DND-41 (cell line): ENCODE measurements around the gene AHRR.

Experiments
- ATAC-seq: fragments of 200-7000 bp; cut with Tn5 transposase; 3 replicates; pipeline ENCODE4 v1.9.1; 2021; ENCODE audit warnings: low read depth; ENCODE audit not compliant: insufficient read depth
- DNase-seq: peaks from one replicate; pipeline ENCODE4 v3.0.0-alpha.2; 2020
- H2AFZ ChIP-seq: 2 replicates; pipeline ENCODE4 v1.6.0; 2012; ENCODE audit warnings: low read depth, low read length
- H3K27ac ChIP-seq: 2 replicates; pipeline ENCODE4 v1.5.1; 2012; ENCODE audit warnings: low read length, inconsistent platforms
- H3K27me3 ChIP-seq: fragments of 200-600 bp; sonication (generic); 2 replicates; pipeline ENCODE4 v1.6.0; 2012; ENCODE audit warnings: low read length, mild to moderate bottlenecking, inconsistent platforms; ENCODE audit not compliant: insufficient read depth, poor library complexity
- H3K36me3 ChIP-seq: 2 replicates; pipeline ENCODE4 v1.5.1; 2012; ENCODE audit warnings: low read length, inconsistent platforms; ENCODE audit not compliant: insufficient read depth
- H3K4me1 ChIP-seq: 2 replicates; pipeline ENCODE4 v1.5.1; 2012; ENCODE audit warnings: mild to moderate bottlenecking, low read length; ENCODE audit not compliant: insufficient read depth
- H3K4me2 ChIP-seq: 2 replicates; pipeline ENCODE4 v1.6.0; 2012; ENCODE audit warnings: mild to moderate bottlenecking, moderate library complexity, low read length, inconsistent platforms; ENCODE audit not compliant: insufficient read depth
- H3K4me3 ChIP-seq, 2 experiments: fragments of 200-600 bp in 1 of 2; shearing (Covaris generic) in 1 of 2; 2 replicates each; pipeline ENCODE4 v1.5.1; 2012 to 2016; ENCODE audit warnings: inconsistent platforms in 2 of 2, low read length in 2 of 2, mild to moderate bottlenecking in 2 of 2, low read depth in 1 of 2, moderate library complexity in 1 of 2
- H3K79me2 ChIP-seq: 2 replicates; pipeline ENCODE4 v1.6.0; 2012; ENCODE audit warnings: low read length, inconsistent platforms; ENCODE audit not compliant: insufficient read depth
- H3K9ac ChIP-seq: 2 replicates; pipeline ENCODE4 v1.6.0; 2012; ENCODE audit warnings: low read depth, mild to moderate bottlenecking, inconsistent platforms, low read length, moderate library complexity
- H3K9me3 ChIP-seq: 2 replicates; pipeline ENCODE4 v1.5.1; 2012; ENCODE audit warnings: low read length, moderate library complexity, mild to moderate bottlenecking, inconsistent platforms; ENCODE audit not compliant: insufficient read depth, severe bottlenecking
- H4K20me1 ChIP-seq: 2 replicates; pipeline ENCODE4 v1.6.0; 2012; ENCODE audit warnings: low read length; ENCODE audit not compliant: insufficient read depth
- EZH2 ChIP-seq: IDR thresholded peaks from 3 replicates; pipeline ENCODE4 v1.6.1; 2012; ENCODE audit warnings: borderline replicate concordance, low read depth, mild to moderate bottlenecking, moderate library complexity, low read length, inconsistent platforms; ENCODE audit not compliant: severe bottlenecking
- TF ChIP-seq, protein P1 (sequence below): IDR thresholded peaks from 2 replicates; pipeline ENCODE4 v1.5.1; 2012; ENCODE audit warnings: borderline replicate concordance, low read length, moderate library complexity, mild to moderate bottlenecking; ENCODE audit not compliant: poor library complexity, severe bottlenecking; ENCODE audit errors: extremely low read depth

Gene AHRR

DNA sequence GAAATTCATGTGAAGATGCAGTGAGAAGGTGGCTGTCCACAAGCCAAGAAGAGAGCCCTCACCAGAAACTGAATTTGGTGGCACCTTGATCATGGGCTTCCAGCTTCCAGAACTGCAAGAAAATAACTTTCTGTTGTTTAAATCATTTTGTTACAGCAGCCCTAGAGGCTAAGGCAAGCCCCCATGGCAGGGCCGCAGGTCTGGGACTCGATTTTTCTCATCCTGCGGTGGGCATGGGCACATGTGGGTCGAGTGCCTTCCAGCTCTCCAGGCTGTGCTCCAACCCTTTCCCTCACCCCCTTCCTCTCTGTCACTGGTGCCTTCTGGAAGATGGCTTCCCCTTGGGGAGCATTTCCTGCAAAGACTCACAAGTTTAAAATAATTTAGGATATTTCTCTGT lies 40.7 kb downstream of the AHRR start:
- Histone ChIP-seq H2AFZ (no peak overlapping the region), H3K9ac (no peak overlapping the region), H3K27ac (no peak overlapping the region), H3K4me1 (no peaks in the 10 kb centered on the region), H3K9me3 (peaks cover 3% of the 10 kb centered on the region), H3K27me3 (no peaks in the 10 kb centered on the region), H4K20me1 (no peaks in the 10 kb centered on the region), H3K79me2 (no peaks in the 10 kb centered on the region), H3K36me3 (no peaks in the 10 kb centered on the region), H3K4me3 (no peak overlapping the region), H3K4me2 (no peak overlapping the region)
- TF ChIP-seq, protein P1, sequence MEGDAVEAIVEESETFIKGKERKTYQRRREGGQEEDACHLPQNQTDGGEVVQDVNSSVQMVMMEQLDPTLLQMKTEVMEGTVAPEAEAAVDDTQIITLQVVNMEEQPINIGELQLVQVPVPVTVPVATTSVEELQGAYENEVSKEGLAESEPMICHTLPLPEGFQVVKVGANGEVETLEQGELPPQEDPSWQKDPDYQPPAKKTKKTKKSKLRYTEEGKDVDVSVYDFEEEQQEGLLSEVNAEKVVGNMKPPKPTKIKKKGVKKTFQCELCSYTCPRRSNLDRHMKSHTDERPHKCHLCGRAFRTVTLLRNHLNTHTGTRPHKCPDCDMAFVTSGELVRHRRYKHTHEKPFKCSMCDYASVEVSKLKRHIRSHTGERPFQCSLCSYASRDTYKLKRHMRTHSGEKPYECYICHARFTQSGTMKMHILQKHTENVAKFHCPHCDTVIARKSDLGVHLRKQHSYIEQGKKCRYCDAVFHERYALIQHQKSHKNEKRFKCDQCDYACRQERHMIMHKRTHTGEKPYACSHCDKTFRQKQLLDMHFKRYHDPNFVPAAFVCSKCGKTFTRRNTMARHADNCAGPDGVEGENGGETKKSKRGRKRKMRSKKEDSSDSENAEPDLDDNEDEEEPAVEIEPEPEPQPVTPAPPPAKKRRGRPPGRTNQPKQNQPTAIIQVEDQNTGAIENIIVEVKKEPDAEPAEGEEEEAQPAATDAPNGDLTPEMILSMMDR, result no peak
- TF ChIP-seq EZH2, result no peak
- no peak for DNase-seq
- no peak for ATAC-seq

GRCh38 chr5:362978-363765 lies 41.7 kb downstream of the AHRR start:
- DNase-seq, result no peak
- Histone ChIP-seq H4K20me1 (no peaks in the 10 kb centered on the region), H3K27me3 (no peaks in the 10 kb centered on the region), H3K4me2 (no peak overlapping the region), H3K79me2 (no peaks in the 10 kb centered on the region), H2AFZ (no peak overlapping the region), H3K27ac (no peak overlapping the region), H3K4me1 (no peaks in the 10 kb centered on the region), H3K9ac (no peak overlapping the region), H3K4me3 (no peak overlapping the region), H3K36me3 (no peaks in the 10 kb centered on the region), H3K9me3 (peaks cover 3% of the 10 kb centered on the region)
- TF ChIP-seq, protein P1, result no peak
- TF ChIP-seq EZH2, result no peak
- no peak for ATAC-seq

GRCh38 chr5:364497-364896 lies 43.0 kb downstream of the AHRR start:
- H3K27ac ChIP-seq, result no peak overlapping the region
- no peaks in the 10 kb centered on the region for H3K4me1 ChIP-seq
- H3K79me2 ChIP-seq, result no peaks in the 10 kb centered on the region
- H3K4me3 ChIP-seq, result no peak overlapping the region
- DNase-seq (no peak), ATAC-seq (no peak)
- no peak overlapping the region for H3K9ac ChIP-seq
- no peak overlapping the region for H2AFZ ChIP-seq
- H3K36me3 ChIP-seq, result no peaks in the 10 kb centered on the region
- H3K27me3 ChIP-seq, result no peaks in the 10 kb centered on the region
- peaks cover 3% of the 10 kb centered on the region for H3K9me3 ChIP-seq
- H4K20me1 ChIP-seq, result no peaks in the 10 kb centered on the region
- TF ChIP-seq, protein P1, result no peak
- TF ChIP-seq EZH2, result no peak
- H3K4me2 ChIP-seq, result no peak overlapping the region
